Hematopoietic multipotent progenitor cell treated with erythropoietin and hydrocortisone succinate and interleukin-3 and kit ligand, for 15 days (in vitro differentiated cells): Measurements from ENCODE around the gene SETD3.

ENCODE experiments used
- DNase-seq: peaks from one replicate; pipeline ENCODE4 v3.0.0-alpha.2; 2015; ENCODE audit warnings: low spot score

Gene SETD3

DNA sequence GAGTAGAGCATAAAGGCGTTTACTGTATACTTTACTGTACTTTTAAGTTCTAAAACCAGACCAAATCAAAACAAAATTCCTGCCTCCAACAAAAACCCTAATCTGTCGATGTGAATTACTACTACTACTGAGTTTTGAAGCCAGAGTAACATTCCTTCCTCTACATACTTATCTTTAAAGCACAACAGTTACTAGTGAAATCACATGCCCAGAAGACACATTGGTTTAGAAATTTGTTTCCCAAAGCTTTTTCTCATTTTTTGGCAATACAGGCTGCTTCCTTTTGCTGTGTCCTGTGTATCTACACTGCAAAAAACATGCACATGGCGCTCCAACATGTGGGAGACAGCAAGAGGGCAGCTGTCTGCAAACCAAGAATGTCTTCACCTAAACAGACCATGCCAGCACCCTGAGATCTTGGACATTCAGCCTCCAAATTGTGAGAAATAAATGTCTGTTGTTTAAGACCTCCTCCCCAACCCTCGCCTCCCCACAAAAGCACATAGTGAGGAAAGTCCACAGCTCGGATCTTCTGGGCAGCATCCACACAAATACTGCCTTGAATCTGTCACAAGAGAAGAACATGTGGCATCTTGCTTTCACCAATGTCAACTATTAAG is 21.1 kb downstream of the SETD3 start:
- DNase-seq: no peak

DNA sequence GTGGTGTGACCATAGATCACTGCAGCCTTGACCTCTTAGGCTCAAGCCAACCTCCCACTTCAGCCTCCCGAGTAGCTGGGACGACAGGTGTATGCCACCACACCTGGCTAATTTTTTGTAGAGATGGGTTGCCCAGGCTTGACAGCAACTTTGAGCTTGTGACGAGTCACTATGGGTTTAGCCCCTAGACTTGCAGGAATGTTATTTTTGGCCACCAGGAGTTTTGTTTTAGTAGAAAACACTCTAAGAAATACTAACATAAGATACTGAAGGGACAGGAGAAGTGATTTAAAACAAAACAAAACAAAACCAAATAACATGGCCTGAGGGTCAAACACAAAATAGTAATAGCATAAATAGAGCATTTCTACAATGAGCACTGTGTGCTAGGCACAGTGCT is 26.4 kb downstream of the SETD3 start:
- DNase-seq: no peak

DNA sequence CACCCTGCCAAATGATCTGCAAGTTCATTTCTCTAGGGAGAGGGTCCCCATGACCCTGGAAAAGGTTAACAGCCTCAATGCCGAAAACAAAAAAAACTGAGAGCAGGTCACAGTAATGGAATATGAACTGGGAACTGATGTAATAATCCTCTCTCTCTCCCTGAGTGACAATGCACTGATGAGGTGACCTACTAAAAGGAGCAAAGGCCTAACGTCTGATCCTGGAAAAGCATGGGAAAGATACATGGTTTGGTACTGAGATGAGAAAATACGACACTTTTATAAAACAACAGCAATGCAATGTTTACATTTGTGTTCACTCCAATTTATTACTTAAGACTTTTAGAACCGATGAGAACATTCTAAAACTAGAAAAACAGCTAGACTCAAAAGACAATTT is 27.7 kb downstream of the SETD3 start:
- DNase-seq: no peak

DNA sequence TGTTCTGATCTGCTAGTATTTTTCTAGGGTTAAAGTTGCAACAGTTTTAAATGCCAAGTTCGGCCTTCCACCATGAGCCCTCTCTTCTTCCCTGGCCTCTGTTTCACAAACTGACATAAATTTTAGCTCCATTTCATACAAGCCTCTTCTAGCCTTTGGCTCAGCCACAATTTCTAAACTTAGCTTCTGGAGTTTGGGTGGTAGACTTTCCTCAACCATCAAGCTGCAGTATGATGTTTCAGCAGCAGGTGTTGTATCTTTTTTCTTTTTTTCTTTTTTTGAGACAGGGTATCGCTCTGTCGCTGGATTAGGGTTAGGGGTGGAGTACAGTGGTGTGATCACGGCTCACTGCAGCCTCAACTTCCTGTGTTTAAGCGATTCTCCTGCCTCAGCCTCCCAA is 29.4 kb downstream of the SETD3 start:
- no peak for DNase-seq

DNA sequence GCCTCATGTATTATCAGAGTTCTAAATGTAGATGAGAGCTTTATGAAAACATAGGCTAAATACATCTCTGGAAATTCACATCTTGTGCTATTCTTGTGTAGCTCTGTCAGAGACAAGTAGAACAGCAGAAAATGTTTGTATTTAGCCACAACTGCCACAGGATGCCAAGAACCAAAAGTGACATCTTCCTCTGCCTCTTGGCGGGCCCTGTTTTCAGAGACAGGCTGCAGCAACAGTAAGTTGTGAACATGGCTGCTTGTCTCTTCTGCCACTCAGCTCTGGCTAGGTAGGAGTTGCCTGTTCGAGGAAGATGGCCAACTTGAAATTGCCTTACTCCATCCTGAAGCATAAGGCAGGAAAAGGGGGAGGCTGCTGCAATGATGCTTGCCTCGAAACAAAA is 30.4 kb downstream of the SETD3 start:
- DNase-seq: no peak

DNA sequence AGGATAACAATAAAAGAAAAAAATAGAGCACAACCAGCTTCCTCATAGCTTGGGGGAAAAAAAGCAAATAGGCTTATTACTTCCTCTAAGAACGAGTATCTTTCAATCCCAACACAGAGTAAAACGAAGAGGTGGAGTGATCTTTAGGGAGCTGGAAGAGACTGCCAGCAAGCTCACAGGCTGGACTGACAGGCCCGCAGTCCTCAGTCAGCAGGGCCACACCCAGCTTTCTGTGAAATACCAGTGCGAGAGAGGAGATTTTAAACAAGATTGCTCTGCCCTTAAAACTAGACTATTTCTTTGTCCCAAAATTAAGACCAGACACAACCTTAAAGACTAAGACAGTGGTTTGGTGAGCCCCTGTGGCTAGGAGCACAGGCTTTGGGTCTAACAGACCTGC is 32.9 kb downstream of the SETD3 start:
- DNase-seq: no peak

DNA sequence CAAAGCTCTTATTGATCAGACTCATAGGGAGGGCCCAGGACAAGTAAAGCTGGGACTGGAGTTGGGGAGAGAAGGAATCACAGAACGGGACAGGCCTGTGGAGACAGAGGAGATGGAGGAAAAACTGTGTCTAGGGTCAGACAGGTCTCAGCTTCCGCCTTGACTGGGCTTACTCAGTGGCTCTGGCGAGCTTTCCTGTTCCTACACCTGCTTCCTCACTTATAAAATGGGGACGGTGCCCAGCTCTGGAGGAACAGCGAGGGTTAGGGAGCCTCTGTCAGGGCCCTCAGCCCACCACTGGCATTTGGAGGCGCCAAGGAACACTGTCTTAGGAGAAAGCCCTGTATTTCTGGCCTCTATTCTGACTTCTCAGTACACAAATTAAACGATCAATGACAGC is 34.7 kb downstream of the SETD3 start:
- no peak for DNase-seq

DNA sequence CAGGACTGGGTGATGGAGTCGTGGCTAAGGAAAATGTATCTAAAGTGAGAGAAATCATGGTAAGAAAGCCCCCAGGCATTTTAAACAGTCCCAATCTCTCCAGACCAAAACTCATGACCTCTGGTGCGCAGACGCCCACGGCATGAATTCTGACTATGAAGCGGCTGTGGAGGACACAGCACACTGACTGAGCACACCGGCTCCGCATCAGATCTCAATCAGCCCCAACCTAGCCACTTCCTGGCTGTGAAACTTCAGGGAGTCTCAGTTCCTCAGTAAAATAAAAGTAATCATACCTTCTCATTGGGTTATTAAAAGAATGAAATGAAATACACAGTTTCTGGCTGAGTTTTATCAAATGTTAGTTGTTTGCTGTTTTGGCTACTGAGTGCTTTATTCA is 38.7 kb downstream of the SETD3 start:
- no peak for DNase-seq

DNA sequence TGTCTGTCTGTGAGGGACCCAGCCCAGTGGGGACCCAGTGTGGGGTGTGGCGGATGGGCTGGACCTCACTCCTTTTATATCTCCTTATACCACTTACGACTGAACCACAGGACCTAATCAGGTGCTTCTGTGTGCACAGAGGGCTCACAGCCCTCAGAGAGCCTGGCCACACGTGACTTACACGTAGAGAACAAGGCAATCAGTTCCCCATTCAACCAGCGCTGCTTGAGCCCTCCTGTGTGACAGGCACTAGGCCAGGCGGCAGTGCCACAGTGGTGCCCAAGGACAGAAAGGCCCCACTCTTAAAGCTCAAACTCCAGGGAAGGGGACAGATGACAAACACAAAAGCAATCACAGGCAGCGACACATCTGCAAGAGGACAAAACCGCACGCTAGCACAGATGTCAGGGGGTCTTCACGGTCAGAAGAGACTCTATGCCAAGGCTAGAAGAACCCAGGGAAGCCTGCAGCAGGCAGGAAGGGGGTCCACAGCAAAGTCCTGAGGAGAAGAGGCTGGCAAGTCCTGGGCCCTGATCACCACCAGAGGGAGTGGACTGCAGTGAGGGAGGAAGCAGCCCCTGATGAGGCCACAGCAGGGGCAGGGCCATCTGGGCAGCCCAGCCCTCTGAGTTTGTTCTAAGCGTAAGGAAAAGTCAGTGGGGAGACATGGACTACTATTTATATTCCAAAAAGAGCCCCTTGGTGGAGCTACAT is 39.3 kb downstream of the SETD3 start:
- no peak for DNase-seq

DNA sequence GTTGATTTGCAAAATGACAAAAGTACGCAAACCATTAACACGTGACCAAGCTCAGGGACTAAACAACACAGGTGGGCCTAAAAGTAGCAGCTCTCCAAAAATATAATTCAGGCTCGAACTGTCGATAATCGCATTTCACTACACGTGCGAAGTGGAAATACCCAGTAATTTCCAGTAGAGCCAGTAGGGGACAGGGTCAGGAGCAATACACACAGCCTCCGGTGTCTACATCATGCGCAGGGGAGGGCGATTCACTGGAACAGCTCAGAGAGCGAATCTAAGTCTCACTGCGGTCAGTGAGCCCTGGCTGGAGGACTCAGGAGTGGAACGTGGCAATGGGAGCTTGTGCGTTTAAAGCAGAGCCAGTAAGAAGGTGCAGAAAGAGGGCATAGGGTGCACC is 40.4 kb downstream of the SETD3 start:
- no peak for DNase-seq

DNA sequence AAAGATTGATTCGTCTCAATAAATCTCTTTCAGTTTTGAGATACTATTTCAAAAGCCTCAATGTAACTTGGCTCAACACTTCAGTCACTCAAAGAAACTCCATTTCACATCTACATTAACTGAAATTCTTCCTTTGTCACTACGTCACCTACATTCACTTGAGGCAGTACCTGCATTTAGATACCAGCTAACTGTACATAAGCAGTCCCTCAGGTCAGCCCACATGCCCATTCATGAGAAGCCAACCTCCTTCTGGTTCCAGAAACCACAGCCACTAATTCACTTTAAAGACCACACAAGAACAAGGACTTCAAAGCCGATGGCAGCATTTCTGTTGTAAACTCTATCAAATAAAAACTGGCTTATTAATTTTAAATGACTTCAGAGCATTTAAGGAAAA is 43.0 kb downstream of the SETD3 start:
- DNase-seq: no peak

DNA sequence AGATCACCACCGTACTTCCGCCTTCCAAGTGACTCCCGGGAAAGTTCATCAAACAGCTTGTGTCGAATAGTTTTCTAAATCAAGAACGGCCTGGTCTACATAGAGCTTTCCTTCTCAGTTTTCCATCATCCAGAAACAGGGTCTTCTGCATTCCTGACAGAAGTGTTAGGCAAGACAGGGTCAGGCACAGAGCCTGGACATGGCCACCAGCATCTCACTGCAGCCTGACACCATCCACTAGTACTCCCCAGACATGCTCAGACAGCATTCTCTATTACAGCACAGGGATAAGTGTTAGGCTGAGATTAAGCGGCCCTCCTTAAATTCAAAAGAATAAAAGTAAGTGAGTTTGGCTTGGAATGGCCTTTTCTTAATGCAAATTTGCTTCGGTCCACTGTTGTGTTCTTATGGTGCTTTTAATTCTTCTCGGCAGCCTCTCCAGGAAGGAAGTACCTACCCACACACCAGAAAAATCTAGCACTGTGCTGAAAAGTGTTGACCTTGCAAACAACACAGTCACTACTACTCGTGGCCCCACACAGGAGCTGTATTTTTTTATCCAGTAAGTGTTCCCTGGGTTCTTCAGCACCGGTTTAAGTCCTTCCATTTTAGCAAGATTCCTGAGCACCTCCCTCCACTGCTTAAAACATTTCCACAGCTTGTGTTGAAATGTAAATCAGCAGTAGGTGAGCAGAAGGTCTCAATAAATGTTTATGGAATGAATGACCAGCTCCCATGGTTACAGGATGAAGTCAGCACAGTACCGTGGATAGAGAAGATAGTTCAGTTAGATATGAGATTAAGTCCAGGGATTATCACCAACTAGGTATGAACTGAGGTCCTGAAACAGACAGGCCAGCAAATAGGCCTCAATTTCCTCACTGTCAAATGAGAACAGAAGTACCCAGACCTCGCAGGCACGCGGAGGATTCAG is 44.1 kb downstream of the SETD3 start:
- no peak for DNase-seq

DNA sequence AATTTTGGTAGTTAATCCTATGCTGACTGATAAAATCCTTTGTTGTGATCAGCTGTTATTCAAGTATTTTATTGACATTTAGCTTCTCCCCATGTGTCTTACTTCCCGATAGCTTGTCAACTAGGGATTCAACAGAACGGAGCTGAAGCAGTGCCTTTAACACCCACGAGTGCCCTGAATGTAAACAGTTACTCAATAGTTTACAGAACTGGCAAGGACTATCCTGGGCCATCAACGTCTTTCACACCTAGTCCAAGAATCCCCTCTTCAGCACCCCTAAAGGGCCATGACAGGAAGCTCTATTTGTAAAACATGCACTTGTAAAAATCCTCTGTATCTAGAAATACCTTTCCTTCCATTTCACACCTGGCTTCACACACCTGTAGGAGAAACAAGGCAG is 45.3 kb downstream of the SETD3 start:
- no peak for DNase-seq

DNA sequence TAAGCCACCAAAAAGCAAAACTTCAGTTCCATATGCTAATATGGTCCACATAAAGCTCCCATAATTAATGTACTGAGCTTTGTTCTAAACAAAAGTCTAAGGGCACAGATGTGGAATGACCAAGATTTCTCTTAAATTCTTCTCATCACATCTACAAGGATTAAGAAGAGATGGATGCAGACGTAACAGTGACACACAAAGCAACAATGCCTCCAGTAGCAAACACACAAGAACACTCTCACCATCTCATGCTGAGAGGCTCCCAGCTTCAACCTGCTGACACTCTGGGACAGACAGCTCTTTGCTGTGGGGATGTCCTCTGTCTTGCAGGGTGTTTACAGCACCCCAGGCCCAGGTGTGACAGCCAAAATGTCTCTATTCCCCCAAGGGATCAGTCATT is 48.2 kb downstream of the SETD3 start:
- no peak for DNase-seq

DNA sequence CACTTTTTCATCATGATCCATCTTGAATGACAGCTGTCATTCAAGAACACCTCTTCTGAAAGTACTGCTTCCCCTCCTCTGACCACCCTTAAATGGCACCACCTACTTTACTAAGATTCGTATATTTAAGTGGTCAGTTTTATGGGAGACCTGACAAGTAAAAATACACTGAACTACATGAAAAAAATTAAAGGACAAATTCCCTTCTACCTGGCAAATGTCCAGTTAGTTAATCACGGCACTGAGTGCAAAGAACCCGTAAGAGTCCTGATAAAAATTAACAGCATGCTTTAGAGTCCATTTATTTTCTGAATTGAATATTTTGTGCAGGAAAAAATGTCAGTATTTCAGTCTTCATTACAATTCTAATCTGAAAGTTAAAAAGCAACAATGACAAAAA is 48.7 kb downstream of the SETD3 start:
- DNase-seq: no peak

DNA sequence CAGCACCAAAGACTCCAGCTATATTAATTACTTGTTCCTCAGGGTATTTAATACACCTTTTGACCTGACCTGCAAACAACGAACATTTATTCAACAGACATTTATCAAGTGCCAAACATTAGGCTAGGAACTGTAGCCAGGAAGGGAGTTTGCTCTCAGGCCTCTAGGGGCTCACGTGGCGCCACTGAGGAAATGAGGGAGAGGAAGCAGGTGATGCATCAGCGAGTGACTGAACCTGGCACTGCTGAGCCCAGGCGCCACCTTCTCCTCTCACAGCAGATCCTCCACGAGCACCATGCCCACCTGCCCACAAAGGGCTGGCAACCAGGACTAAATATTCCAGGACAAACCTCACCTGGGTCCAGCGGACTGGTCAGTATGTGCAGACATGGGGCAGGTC is 50.2 kb downstream of the SETD3 start:
- no peak for DNase-seq

DNA sequence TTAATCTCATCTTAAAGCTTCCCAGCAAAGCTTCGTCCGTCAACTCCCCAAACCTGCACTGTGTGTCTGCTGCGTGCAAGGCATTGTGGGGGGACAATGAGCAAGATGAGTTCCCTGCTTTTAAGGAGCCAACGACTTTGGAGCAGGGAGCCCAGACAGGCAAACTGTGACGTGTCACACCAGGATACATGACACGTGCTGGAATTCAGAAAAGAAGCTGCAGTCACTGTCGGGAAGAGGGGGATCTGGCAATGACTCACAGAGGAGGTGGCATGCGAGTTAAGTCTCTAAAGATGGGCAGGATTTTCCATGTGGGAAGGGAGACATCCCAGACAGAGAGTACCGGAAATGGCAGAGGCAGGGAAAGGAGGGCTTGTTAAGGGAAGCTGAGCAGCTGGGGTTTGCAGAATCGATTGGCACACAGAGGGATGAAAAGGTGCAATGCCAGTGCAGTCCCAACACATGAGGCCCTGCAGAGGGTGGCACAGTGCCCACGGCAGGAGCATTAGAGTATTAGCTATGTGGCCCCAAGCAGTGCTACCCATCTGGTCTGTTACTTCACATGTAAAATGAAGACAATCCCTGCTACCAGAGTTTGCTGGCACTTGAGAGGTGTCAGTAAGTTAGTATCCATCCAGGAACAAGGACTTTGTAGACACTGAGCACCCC is 52.9 kb downstream of the SETD3 start:
- no peak for DNase-seq

DNA sequence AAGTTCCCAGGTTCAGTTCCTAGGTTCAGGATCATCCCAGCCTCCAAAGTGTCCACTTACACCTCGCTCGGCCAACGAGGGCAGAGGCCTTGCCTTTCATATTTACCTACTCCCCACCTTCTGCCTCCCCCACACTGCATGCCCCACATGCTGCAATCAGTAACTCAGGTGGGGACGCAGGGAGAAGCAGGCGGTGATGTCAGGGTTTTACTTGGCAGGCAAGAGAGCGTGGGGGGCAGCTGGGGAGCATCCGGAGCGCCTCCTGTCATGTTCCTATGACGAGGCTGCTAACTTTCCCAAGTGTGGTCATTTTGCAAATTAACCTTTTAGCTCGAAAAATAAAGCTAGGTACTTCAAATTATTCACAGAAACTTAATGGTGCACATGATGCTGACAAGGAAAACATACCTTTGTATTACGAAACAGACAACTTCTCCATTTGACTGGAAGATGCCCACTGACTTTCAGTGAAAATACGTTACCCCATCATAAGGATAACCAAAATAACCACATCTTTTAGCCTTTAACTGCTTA is 53.8 kb downstream of the SETD3 start:
- DNase-seq: no peak

DNA sequence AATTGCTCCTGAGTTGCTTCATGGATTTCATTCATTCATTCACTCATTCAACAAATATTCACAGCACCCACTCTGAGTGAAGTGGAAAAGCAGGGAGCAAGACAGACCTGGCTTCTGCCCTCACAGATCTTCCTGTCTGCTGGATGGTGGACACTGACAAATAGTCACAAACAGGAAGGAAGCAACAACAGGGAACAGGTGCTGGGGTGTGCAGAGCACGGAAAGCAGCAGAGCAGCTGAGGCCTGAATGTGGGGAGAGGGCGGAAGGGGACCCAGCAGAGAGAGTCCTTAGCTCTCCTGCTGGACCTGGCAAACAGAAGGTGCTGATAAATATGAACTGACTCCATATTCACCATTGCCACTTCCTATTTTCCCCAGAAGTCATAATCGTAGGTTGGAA is 54.4 kb downstream of the SETD3 start:
- DNase-seq: no peak

DNA sequence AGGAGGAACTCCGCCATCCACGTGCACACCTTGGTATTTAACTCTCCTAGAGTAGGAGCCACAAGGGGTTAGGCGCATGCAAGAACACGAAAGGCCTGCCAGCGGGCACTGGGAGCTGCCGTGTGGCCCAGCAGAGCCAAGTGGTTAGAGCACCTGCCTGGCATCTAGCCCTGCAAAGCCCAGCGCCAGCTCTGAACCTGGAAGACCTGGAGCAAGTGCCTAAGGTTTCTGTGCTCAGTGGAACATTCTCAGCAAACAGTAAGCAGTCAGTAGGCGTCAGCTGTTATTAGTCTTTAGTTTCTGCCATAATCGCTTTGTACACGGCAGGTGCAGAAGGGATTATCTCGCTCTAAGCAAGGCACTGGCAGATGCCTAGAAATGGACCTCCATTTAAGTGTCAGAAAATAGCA is 55.4 kb downstream of the SETD3 start:
- DNase-seq: no peak

DNA sequence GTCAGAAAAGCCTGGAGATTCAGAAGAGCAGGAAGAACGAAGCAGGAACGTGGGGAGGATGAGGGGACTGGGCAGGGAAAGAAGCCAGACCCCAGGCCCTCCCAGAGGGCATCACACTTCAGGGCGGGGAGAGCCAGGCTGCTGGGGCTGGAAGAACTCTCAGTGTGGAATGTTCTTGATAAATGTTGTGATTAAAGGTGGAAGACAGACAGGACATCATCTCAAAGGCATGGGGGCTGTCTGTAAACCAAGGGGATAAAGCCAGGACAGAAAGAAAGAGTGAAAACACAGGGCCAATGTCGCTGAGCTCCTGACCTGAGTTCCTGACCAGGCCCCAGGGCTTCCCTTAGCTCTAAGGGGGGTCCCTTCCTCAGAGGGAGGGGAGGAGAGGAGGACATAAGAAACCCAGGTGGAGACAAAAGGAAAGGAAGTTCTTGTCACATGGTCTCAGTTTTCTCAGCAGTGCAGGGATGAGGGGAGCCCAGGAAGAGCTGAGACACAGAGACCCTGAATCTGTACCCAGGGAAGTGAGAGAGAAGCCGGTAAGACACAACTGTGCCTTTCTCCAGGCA is 56.3 kb downstream of the SETD3 start:
- no peak for DNase-seq

DNA sequence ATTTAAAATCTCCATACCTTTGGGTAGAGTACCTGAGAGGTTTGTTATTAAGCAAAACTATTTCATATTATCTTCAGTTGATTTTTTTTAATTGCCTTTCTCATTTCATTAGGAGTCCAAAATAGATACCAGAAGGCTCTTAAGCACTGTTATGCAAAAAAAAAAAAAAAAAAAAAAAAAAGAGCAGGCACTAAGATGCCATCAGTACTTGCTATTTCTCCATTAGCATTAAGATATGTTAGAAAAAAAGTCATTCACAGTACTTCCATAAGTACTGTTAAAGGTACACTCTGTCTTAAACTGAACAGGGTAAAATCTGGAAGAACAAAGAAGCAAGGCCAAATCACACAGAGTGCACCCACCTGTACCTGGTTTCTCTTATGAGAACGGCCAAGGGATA is 57.2 kb downstream of the SETD3 start:
- DNase-seq: no peak
